ENCODE measurements around the gene ACAD8.
"Not testable (repeated sequence)": the region's sequence is repeated elsewhere in the genome, so short reads cannot be mapped to it uniquely, and the experiment has no call there.

The ACAD8 gene

DNA sequence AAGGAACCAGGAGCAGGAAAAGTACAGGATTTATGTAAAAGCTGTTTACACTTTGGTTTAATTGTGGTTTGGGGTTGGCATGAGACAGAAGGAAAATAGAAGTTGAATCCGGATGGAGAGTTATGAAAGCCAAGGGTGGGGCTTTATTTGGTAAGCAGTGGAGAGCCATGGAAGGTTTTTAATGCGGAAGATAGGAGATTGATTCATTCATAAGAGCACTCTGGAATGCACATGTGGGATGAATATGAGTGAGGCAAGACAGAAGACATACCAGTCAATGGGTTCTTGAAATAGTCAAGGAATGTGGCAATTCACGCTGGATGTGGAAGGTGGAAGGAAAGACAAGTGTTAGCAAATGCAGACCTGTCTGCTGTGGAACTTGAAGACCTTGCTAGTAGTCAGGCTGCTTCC, 13.5 kb downstream of the ACAD8 start:
- no peak for DNase-seq (ENCODE audit: low read depth in 2 of 2)

- DNase-seq (ENCODE audit: low read depth in 2 of 2) = no peak
Observed at GRCh38 chr11:134267461-134267860, 14.1 kb downstream of the ACAD8 start.

DNA sequence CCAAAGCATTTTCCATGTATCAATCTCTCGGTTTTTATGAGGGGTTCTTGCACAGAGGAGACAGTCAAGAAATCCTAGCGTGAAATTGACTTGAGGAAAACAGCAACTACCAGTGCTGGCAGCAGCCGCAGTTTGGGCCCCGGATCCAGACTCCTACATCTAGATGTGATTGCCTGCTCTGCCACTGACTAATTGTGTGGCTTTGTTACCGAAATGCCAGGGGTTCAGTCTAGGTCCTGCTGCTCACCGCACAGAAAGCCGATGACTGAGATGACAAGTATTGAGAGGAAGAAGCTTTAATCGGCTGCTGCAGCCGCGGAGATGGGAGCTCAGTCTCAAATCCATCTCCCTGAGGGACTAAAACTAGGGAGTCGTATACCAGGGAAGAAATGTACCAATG, 14.6 kb downstream of the ACAD8 start:
- no peak for DNase-seq (ENCODE audit: low read depth in 2 of 2)

- DNase-seq (ENCODE audit: low read depth in 2 of 2) = no peak
Observed at GRCh38 chr11:134270250-134270714, 16.9 kb downstream of the ACAD8 start.

GRCh38 chr11:134271978-134272377, 18.6 kb downstream of the ACAD8 start:
- DNase-seq (ENCODE audit: low read depth in 2 of 2) = no peak

GRCh38 chr11:134272381-134273316, 19.3 kb downstream of the ACAD8 start:
- DNase-seq (ENCODE audit: low read depth in 2 of 2) = no peak

DNA sequence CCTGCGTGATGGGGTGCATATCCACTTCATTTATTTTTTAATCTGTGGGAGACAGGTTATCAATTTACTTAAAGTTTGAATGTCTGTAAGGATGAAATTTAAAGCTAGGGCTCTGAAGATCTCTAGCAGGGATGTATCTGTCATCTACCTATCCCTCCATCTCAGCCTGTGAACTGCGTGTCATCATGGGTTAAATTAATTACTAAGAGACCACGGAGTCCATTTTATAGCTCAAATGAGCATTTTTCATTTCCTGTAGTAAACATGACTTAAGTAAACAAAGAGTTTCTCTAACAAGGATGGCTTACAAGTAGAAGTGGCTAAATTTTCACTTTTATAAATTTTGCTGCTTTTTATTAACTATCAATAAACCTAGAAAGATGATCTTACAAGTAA, 19.9 kb downstream of the ACAD8 start:
- no peak for DNase-seq (ENCODE audit: low read depth in 2 of 2)

DNA sequence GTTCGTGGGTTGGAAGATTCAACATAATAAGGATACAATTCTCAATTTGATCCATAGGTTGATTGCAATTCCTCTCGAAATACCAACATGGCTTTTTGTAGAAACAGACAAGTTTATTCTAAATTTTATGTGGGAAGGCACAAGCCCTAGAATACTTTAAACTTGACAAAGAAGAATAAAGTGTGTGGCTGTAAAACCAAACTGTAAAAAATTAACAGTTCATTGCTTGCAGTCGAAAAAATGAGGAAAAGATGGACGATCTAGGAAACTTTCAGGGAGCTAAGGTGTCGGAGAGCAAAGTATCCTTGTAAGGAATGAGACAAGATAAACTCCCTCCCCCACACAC, 21.8 kb downstream of the ACAD8 start:
- no peak for DNase-seq (ENCODE audit: low read depth in 2 of 2)

DNA sequence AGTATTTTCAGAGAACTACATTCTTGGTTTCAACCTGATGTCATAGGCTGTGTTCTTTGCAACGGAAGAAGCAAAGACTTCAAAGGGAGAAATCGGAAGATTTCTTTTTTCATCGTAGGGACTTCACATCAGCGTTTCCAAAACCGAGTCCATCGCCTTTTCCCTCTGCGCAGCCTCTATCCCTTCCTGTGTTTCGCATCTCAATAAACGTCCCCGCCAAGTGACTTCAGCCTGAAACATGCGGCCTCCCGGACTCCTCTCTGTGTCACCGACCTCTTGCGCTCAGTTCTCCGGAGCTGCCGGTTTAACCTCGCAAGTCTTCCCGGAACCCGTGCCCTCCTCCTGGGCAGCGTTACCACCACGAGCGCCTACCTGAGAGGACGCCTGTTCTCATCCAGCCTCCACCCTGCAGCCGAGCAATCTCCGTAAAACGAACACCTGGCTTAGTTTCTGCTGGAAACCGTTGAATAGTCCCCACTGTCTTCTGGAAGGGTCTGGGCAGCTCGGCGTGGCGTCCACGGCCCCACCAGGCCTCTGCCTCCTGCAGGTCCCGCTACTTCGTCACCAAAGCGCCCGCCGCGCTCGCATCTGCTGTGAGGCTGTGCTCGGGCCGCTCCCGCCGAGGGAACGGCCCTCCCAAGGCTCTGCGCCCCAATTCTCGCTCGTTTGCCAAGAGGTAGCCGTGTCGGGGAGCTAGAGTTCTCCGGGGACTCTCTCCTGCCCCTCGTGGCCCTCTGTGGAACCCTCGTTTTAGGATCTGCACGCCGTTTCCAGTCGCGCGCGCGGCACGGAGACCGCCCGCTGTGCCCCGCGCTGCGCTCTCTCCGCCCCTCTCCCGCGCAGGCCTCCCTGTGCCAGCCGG, 22.4 kb downstream of the ACAD8 start, which contains the start of gene GLB1L3:
Gene GLB1L3, plus strand, starts transcription at position 846 of the 862 bp plus-strand sequence. CDS start 362 bp downstream, outside the sequence.
- DNase-seq (ENCODE audit: low read depth in 2 of 2) = peak; percentile 59 to 70

- no peak for DNase-seq (ENCODE audit: low read depth in 2 of 2)
Observed at GRCh38 chr11:134276396-134277182, 23.2 kb downstream of the ACAD8 start.

- DNase-seq (ENCODE audit: low read depth in 2 of 2) = no peak
Observed at GRCh38 chr11:134277183-134278001, 24.0 kb downstream of the ACAD8 start.

- DNase-seq (ENCODE audit: low read depth in 2 of 2) = no peak
Observed at GRCh38 chr11:134278356-134278755, 25.0 kb downstream of the ACAD8 start.

- DNase-seq (ENCODE audit: low read depth in 2 of 2) = not testable (repeated sequence)
Observed at GRCh38 chr11:134281635-134282034, 28.3 kb downstream of the ACAD8 start.

- DNase-seq (ENCODE audit: low read depth in 2 of 2) = no peak
Observed at GRCh38 chr11:134282121-134283045, 29.0 kb downstream of the ACAD8 start.

GRCh38 chr11:134283461-134284230, 30.3 kb downstream of the ACAD8 start:
- no peak for DNase-seq (ENCODE audit: low read depth in 2 of 2)

DNA sequence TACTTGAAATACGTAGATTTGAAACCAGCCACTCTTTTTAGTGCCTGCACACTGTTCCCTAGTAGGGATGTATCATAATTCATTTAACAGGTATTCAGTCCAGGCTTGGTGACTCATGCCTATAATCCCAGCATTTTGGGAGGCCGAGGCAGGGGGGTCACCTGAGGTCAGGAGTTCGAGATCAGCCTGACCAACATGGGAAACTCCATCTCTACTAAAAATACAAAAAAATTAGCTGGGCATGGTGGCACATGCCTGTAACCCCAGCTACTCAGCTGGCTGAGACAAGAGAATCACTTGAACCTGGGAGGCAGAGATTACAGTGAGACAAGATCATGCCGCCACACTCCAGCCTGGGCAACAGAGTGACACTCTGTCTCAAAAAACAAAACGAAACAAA, 31.0 kb downstream of the ACAD8 start:
- DNase-seq (ENCODE audit: low read depth in 2 of 2) = not testable (repeated sequence)

DNA sequence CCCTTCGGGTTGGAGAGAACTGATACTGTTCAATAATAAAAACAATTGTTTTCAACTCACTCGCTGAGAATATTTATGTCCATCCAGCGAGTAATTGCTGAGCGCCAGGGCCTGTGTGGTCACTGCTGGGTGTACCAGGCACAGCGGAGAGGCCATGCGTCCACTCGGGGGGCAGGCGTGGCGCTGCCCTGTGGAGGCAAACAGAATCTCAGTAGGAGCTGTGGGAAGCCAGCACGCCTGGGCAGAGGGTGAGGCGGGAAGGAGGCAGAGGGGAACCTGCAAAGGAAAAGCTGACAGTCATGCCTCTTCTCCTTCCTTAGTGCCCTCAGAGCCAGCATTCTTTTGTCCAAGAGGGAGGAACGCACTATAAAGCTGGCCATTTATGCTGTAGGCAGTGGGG, 34.2 kb downstream of the ACAD8 start:
- no peak for DNase-seq (ENCODE audit: low read depth in 2 of 2)

DNA sequence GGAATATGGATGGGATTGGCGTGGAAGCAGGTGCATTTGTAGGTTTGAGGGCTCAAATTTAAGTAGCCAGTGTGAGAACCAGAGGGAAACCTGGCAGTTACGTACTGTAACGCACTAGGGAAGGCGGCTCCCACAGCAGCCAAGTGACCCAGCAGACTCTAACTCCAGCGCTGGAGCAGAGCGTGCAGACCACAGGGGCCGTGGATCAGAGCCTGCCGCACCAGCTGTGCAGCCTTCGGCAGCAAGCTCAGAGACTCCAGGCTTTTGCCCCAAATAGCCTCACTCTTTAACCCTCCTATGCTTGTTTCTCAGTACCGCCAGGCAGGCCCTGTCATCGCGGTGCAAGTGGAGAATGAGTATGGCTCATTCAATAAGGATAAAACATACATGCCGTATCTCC, 35.1 kb downstream of the ACAD8 start:
- no peak for DNase-seq (ENCODE audit: low read depth in 2 of 2)

DNA sequence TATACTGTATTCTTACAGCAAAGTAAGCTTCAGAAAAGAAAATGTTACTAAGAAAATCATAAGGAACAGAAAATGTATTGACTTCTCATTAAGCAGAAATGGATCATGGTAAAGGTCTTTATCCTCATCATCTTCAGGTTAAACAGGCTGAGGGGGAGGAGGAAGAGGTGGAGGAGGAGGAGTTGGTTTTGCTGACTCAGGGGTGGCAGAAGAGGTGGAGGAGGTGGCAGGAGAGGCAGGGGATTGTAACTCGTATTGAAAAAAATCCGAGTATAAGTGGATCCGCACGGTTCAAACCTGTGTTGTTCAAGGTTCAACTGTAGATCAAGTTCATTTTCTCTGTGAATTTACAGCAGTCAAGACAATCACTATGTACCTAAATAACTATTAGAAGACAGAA, 35.8 kb downstream of the ACAD8 start:
- no peak for DNase-seq (ENCODE audit: low read depth in 2 of 2)
